CD4-positive, alpha-beta T cell treated with Interleukin-15 for 1 hour (primary cell): ENCODE measurements around the gene SON.
"Not testable (repeated sequence)": the region's sequence is repeated elsewhere in the genome, so short reads cannot be mapped to it uniquely, and the experiment has no call there.

Source experiments
- DNase-seq: peaks from one replicate; pipeline ENCODE4 v3.0.0-alpha.2; 2020

Gene SON

DNA sequence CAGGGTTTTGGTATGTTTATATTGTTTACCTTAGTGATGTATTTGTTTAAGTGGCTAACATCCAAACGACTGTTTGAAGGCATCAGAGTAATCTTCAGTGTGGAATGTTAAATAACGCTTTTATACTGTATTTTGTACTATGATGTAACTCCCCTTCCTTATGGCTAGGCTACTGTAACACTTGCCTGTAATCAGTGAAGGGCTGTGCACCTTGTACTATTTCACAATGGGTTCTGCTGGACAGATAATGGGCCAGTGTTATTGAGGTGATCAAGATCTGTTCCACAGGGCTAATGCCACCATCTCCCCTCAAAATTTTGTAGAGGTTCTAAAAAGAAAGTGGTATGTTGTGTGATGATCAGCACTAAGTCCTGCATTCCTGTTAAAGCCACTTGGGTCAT is 33.9 kb downstream of the SON start:
- not testable (repeated sequence) for DNase-seq

- no peak for DNase-seq
Measured at GRCh38 chr21:33578214-33578613, 35.4 kb downstream of the SON start.

- DNase-seq, result no peak
Measured at GRCh38 chr21:33578959-33579542, 36.2 kb downstream of the SON start.

GRCh38 chr21:33584455-33584854 is 41.6 kb downstream of the SON start:
- DNase-seq, result no peak

DNA sequence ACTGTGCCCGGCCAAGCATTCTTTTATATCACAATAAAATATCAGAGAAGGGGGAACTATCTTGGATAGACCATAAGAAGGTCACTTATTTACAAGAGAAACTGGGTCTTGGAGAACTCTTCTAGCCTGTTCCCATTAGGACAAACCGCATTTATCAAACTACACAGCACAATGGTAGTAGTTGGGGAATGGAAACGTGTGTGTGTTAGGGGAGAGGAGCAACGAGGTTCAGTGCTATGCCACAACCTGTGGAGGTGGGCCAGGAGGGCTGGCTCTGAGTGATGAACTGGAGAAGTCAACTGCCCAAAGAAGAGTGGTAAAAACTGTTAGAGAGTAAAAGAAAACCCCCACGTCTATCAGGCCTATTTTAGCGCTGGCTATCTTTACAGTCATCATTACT is 44.1 kb downstream of the SON start:
- DNase-seq, result no peak

GRCh38 chr21:33587792-33588484 is 45.1 kb downstream of the SON start:
- no peak for DNase-seq

DNA sequence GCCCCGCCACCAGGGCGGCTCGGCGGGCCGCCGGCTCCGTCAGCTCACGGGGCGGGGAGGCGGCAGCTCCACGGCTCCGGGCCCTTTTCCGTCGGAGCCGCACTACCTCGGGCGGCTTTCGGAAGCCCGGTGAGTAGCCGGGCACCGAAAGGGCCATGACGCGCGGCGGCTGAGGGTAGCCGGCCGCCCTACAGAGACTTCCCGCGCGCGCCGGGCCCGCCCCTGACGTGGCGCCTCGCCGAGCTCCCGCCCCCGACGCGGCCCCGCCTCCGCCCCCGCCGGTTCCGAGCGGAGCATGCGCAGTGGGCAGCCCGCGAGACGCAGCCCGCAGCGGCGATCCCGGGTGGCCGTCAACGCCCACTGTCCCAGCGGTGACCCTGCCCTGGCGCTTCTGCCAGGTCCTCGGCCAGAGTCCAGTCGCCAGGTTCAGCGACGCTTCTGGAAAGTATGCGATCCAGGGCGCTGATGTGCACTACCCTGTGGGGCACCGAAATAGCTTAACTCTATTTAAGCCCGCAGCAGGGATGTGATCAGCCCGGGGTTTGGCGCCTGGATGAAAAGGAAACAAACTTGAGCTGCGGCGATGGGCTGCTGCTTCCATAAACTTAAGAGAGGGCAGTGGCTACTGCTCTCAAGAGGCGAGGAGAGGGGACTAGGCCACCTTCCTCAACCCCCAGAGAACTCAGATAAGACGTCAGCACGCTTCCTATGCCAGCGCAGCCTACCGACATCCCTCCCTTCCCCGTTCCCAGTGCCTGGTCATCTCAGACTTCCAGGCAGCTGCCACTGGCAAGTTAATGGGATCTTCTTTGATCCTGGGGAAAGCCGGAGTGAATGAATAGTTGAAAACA is 45.9 kb downstream of the SON start, which contains the start of gene DONSON:
Gene DONSON, minus strand, starts transcription at position 200 of the 851 bp plus-strand sequence. Its CDS starts 43 bp downstream, at position 157.
- peak; percentile 85 for DNase-seq

DNA sequence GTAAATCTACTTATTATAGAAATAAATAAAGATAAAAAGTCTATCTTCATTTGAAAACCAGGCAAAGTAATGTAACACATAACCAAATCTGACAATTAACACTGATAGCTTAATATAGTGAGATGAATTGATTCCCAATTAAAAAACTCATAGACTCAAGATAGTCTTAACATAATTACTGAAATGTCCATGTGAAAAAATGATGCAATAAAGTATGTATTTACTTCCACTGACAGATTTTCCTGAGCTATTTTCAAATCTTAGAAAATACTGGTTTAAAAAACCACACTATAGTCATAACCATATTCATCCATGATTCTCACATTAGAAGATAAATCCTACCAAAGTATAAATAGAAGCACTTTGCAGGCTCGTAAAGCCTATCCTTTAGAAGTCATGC is 55.2 kb downstream of the SON start:
- no peak for DNase-seq

DNA sequence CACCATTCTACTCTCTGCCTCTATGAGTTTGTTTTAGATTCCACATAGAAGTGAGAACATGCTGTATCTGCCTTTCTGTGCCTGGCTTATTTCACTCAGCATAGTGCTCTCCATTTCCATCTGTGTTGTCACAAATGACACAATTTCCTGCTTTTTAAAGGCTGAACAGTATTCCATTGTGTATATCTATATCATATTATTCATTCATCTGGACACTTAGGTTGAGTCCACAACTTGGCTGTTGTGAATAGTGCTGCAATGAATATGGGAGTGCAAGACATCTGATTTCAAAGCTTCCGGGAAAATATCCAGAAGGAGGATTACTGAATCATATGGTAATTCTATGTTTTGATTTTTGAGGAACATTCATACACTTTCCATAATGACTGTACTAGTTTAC is 65.7 kb downstream of the SON start:
- DNase-seq, result no peak

GRCh38 chr21:33611006-33611744 is 68.3 kb downstream of the SON start:
- no peak for DNase-seq

DNA sequence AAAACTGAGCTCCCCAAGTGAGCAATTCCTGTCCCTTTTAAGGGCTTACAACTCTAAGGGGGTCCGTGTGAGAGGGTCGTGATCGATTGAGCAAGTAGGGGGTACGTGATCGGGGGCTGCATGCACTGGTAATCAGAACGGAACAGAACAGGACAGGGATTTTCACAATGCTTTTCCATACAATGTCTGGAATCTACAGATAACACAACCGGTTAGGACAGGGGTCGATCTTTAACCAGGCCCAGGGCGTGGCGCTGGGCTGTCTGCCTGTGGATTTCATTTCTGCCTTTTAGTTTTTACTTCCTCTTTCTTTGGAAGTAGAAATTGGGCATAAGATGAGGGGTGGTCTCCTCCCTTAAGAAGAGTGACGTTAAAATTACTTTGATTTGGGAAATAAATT is 74.7 kb downstream of the SON start:
- DNase-seq, result not testable (repeated sequence)

- no peak for DNase-seq
Measured at GRCh38 chr21:33618407-33618806, 75.6 kb downstream of the SON start.

GRCh38 chr21:33619726-33620125 is 76.9 kb downstream of the SON start:
- DNase-seq, result no peak

- no peak for DNase-seq
Measured at GRCh38 chr21:33622253-33622652, 79.4 kb downstream of the SON start.

GRCh38 chr21:33626151-33626550 is 83.3 kb downstream of the SON start:
- not testable (repeated sequence) for DNase-seq
